H1 (cell line): ENCODE measurements around the gene KRTAP10-7. TPM values are rescaled to one million over a fixed set of nuclear protein-coding genes. Genes with fewer than 3 reads are reported as not detected.

Experiments
- CTCF ChIA-PET: fragments of 300-600 bp; sonication (Branson Sonifier 250); formaldehyde crosslinking; loops from one replicate; lab custom pipeline; 2021; ENCODE audit not compliant: partially characterized antibody; lab: Charles Lee
- POLR2A ChIA-PET: fragments of 300-600 bp; sonication (Branson Sonifier 250); formaldehyde crosslinking; loops from one replicate; lab custom pipeline; 2021; ENCODE audit warnings: inconsistent platforms; ENCODE audit not compliant: partially characterized antibody; lab: Charles Lee
- DNase-seq, 2 experiments: peaks; one replicate each; pipeline versions ENCODE4 v3.0.0 to v3.0.0-alpha.2; 2010 to 2022; ENCODE audit warnings: low spot score in 2 of 2, low read depth in 1 of 2, mixed read lengths in 1 of 2
- FAIRE-seq: peaks from 2 replicates; lab custom pipeline; 2011; peaks lifted over from hg19 to GRCh38; lab: Jason Lieb, UNC
- H2AFZ ChIP-seq: 2 replicates; pipeline ENCODE4 v1.8.1; 2012; ENCODE audit warnings: low read length, inconsistent platforms
- H2AK5ac ChIP-seq: 2 replicates; pipeline ENCODE4 v1.6.1; 2013; ENCODE audit warnings: low read depth, low read length
- H2BK120ac ChIP-seq: replicated peaks from 2 replicates; pipeline ENCODE3; 2013; ENCODE audit warnings: low read depth, low read length, inconsistent platforms
- H2BK12ac ChIP-seq: 2 replicates; pipeline ENCODE4 v1.6.1; 2013; ENCODE audit warnings: low read depth, low read length
- H2BK15ac ChIP-seq: 2 replicates; pipeline ENCODE4 v1.6.1; 2013; ENCODE audit warnings: low read length
- H2BK20ac ChIP-seq: 2 replicates; pipeline ENCODE4 v1.6.1; 2013; ENCODE audit warnings: low read length
- H2BK5ac ChIP-seq: 2 replicates; pipeline ENCODE4 v1.6.1; 2013; ENCODE audit warnings: low read depth, low read length
- H3K14ac ChIP-seq: 2 replicates; pipeline ENCODE4 v1.6.1; 2013; ENCODE audit warnings: inconsistent platforms; ENCODE audit not compliant: insufficient read length
- H3K18ac ChIP-seq: 2 replicates; pipeline ENCODE4 v1.6.1; 2013; ENCODE audit warnings: low read length; ENCODE audit errors: extremely low read depth
- H3K23ac ChIP-seq: 2 replicates; pipeline ENCODE4 v1.6.1; 2013; ENCODE audit warnings: inconsistent platforms; ENCODE audit not compliant: insufficient read length
- H3K23me2 ChIP-seq: 2 replicates; pipeline ENCODE4 v1.6.1; 2013; ENCODE audit warnings: low read depth, low read length
- H3K27ac ChIP-seq: 2 replicates; pipeline ENCODE4 v1.6.1; 2011; ENCODE audit warnings: low read depth, low read length, inconsistent platforms
- H3K27me3 ChIP-seq, 4 experiments: replicated peaks in 1 of 4; 1 replicate in 1 of 4; 2 replicates in 3 of 4; pipeline versions ENCODE4 v1.6.1 to v1.8.1; 2011 to 2013; ENCODE audit warnings: low read length in 3 of 4, mild to moderate bottlenecking in 3 of 4, inconsistent platforms in 2 of 4, mixed read lengths in 2 of 4, moderate library complexity in 1 of 4; ENCODE audit not compliant: control insufficient read depth in 3 of 4, insufficient read depth in 3 of 4; ENCODE audit errors: extremely low read depth in 1 of 4
- H3K36me3 ChIP-seq, 4 experiments: 2 replicates each; pipeline versions ENCODE4 v1.6.1 to v1.8.1; 2011 to 2013; ENCODE audit warnings: mild to moderate bottlenecking in 4 of 4, low read length in 3 of 4, moderate library complexity in 2 of 4, control low read depth in 1 of 4, inconsistent platforms in 1 of 4; ENCODE audit not compliant: insufficient read depth in 4 of 4, control insufficient read depth in 2 of 4
- H3K4ac ChIP-seq: replicated peaks from 2 replicates; pipeline ENCODE3; 2013; ENCODE audit warnings: low read length, low read depth, mixed read lengths, inconsistent platforms; ENCODE audit not compliant: insufficient read length
- H3K4me1 ChIP-seq, 4 experiments: replicated peaks in 1 of 4; 1 replicate in 1 of 4; 2 replicates in 3 of 4; pipeline versions ENCODE4 v1.6.1 to v1.8.1; 2011 to 2013; ENCODE audit warnings: low read length in 3 of 4, inconsistent platforms in 2 of 4, mixed read lengths in 1 of 4; ENCODE audit not compliant: insufficient read depth in 4 of 4, control insufficient read depth in 3 of 4
- H3K4me2 ChIP-seq, 2 experiments: 2 replicates each; pipeline versions ENCODE4 v1.6.1 to v1.8.1; 2011 to 2013; ENCODE audit warnings: low read depth in 2 of 2, low read length in 2 of 2, control low read depth in 1 of 2, inconsistent platforms in 1 of 2, mild to moderate bottlenecking in 1 of 2; ENCODE audit not compliant: insufficient read depth in 1 of 2
- H3K4me3 ChIP-seq, 4 experiments: fragments of 200-600, 300-600 bp in 1 of 4; sonication (generic), shearing (Covaris generic), sonication (Bioruptor Twin) in 1 of 4; 2 replicates each; pipeline versions ENCODE4 v1.5.1 to v1.8.1; 2011 to 2016; ENCODE audit warnings: low read length in 4 of 4, low read depth in 3 of 4, control low read depth in 2 of 4, inconsistent platforms in 2 of 4, mild to moderate bottlenecking in 2 of 4, mixed read lengths in 1 of 4, moderate library complexity in 1 of 4; ENCODE audit not compliant: insufficient read depth in 2 of 4; ENCODE audit errors: extremely low read depth in 1 of 4
- H3K56ac ChIP-seq: replicated peaks from 2 replicates; pipeline ENCODE3; 2013; ENCODE audit warnings: low read depth, mild to moderate bottlenecking, mixed read lengths, low read length, inconsistent platforms; ENCODE audit not compliant: insufficient read length
- H3K79me1 ChIP-seq: 2 replicates; pipeline ENCODE4 v1.6.1; 2013; ENCODE audit warnings: low read depth, low read length, control low read depth
- H3K79me2 ChIP-seq, 2 experiments: 2 replicates each; pipeline versions ENCODE4 v1.6.1 to v1.8.1; 2012 to 2013; ENCODE audit warnings: low read length in 2 of 2, mild to moderate bottlenecking in 2 of 2, inconsistent platforms in 1 of 2; ENCODE audit not compliant: insufficient read depth in 2 of 2, control insufficient read depth in 1 of 2
- H3K9ac ChIP-seq, 4 experiments: replicated peaks in 1 of 4; 1 replicate in 1 of 4; 2 replicates in 3 of 4; pipeline versions ENCODE4 v1.6.1 to v1.8.1; 2011 to 2013; ENCODE audit warnings: low read depth in 3 of 4, low read length in 3 of 4, control low read depth in 2 of 4, mild to moderate bottlenecking in 2 of 4, moderate library complexity in 2 of 4, inconsistent platforms in 1 of 4; ENCODE audit errors: extremely low read depth in 1 of 4
- H3K9me3 ChIP-seq, 2 experiments: 2 replicates each; pipeline versions ENCODE4 v1.6.1 to v1.8.1; 2012 to 2013; ENCODE audit warnings: mild to moderate bottlenecking in 2 of 2, moderate library complexity in 2 of 2, control low read depth in 1 of 2, inconsistent platforms in 1 of 2, low read depth in 1 of 2, low read length in 1 of 2, mixed read lengths in 1 of 2; ENCODE audit not compliant: insufficient read depth in 2 of 2
- H4K20me1 ChIP-seq, 2 experiments: replicated peaks in 1 of 2; 2 replicates each; pipeline versions ENCODE3 to v1.8.1; 2011 to 2013; ENCODE audit warnings: inconsistent platforms in 2 of 2, low read length in 2 of 2, mild to moderate bottlenecking in 1 of 2; ENCODE audit not compliant: insufficient read depth in 2 of 2, control insufficient read depth in 1 of 2
- H4K5ac ChIP-seq: 2 replicates; pipeline ENCODE4 v1.6.1; 2013; ENCODE audit warnings: low read length, low read depth, mixed read lengths, inconsistent platforms; ENCODE audit not compliant: insufficient read length
- H4K8ac ChIP-seq: 2 replicates; pipeline ENCODE4 v1.8.0; 2013; ENCODE audit warnings: mild to moderate bottlenecking, moderate library complexity, low read length, inconsistent platforms; ENCODE audit not compliant: insufficient read depth; ENCODE audit errors: extremely low read depth
- H4K91ac ChIP-seq: replicated peaks from 2 replicates; pipeline ENCODE3; 2013; ENCODE audit warnings: low read length, mixed read lengths, inconsistent platforms; ENCODE audit not compliant: insufficient read length
- E2F6 ChIP-seq: IDR thresholded peaks from 2 replicates; pipeline ENCODE4 v1.6.1; 2012; ENCODE audit warnings: inconsistent platforms
- EGR1 ChIP-seq: IDR thresholded peaks from 2 replicates; pipeline ENCODE4 v1.6.1; 2011; ENCODE audit warnings: low read depth, low read length, borderline replicate concordance
- EZH2 ChIP-seq: fragments of 200-600 bp; sonication (generic); IDR thresholded peaks from 2 replicates; pipeline ENCODE4 v1.7.1; 2012; ENCODE audit warnings: low read depth, mild to moderate bottlenecking, moderate library complexity, low read length, inconsistent platforms; ENCODE audit not compliant: severe bottlenecking
- FOSL1 ChIP-seq: IDR thresholded peaks from 2 replicates; pipeline ENCODE4 v1.6.1; 2011; ENCODE audit warnings: mild to moderate bottlenecking, low read depth, low read length, moderate library complexity; ENCODE audit not compliant: insufficient read depth
- SIRT6 ChIP-seq: IDR thresholded peaks from one replicate; pipeline ENCODE4 v1.7.1; 2012; ENCODE audit warnings: low read length, inconsistent platforms
- SP1 ChIP-seq: IDR thresholded peaks from 2 replicates; pipeline ENCODE4 v1.6.1; 2011; ENCODE audit warnings: low read depth, low read length
- SP4 ChIP-seq: IDR thresholded peaks from 2 replicates; pipeline ENCODE4 v1.6.1; 2012; ENCODE audit warnings: low read length, inconsistent platforms
- TBP ChIP-seq: IDR thresholded peaks from 2 replicates; pipeline ENCODE4 v1.6.1; 2011; ENCODE audit warnings: low read depth, low read length, improper control_type of control experiment
- TCF12 ChIP-seq: IDR thresholded peaks from 2 replicates; pipeline ENCODE4 v1.6.1; 2011; ENCODE audit warnings: low read depth, mild to moderate bottlenecking, low read length
- ZNF274 ChIP-seq: IDR thresholded peaks from 2 replicates; pipeline ENCODE4 v1.7.0; 2012; ENCODE audit warnings: low read length, borderline replicate concordance; ENCODE audit errors: extremely low read depth
- WGBS, 2 experiments: shearing (Covaris generic) in 1 of 2; methylation state at CpG; one replicate each; pipeline versions ENCODE4 v1.1.6 to v1.1.7; 2013 to 2015; ENCODE audit warnings: low lambda C conversion rate in 2 of 2, mixed read lengths in 2 of 2, inconsistent platforms in 1 of 2, low coverage in 1 of 2, missing lambda C conversion rate in 1 of 2; ENCODE audit not compliant: insufficient replicate concordance in 2 of 2, insufficient coverage in 1 of 2, insufficient read length in 1 of 2; ENCODE audit errors: extremely low coverage in 1 of 2, missing lambda C conversion rate in 1 of 2; 5-methylcytosine and 5-hydroxymethylcytosine counted together
- polyA plus RNA-seq, 7 experiments: library from polyadenylated mRNA; depleted of rRNA in 3 of 7; stranded (reverse) in 5 of 7; unstranded in 2 of 7; fragments of >200 nt in 5 of 7; fragments of 200-250 nt in 2 of 7; gene quantifications; 1 replicate in 5 of 7; 2 replicates in 1 of 7; 4 replicates in 1 of 7; pipeline versions ENCODE4 v1.2.1 to v1.2.3, GENCODE V29; 2011 to 2013; ENCODE audit warnings: missing spikeins in 2 of 7, mixed read lengths in 2 of 7
- total RNA-seq: library from RNA; stranded (reverse); fragmentation: NEBNext Ultra II Directional; extraction: Animal tissue kit (Norgen Biotek cat#: 25700); gene quantifications from 2 replicates; pipeline ENCODE4 v1.2.1, GENCODE V29; 2021

The KRTAP10-7 gene
- total and polyA plus RNA-seq, 2 of the 8 experiments (the other 6 are each of a cell fraction or from before 2014, with no cell fraction given) = not detected

DNA sequence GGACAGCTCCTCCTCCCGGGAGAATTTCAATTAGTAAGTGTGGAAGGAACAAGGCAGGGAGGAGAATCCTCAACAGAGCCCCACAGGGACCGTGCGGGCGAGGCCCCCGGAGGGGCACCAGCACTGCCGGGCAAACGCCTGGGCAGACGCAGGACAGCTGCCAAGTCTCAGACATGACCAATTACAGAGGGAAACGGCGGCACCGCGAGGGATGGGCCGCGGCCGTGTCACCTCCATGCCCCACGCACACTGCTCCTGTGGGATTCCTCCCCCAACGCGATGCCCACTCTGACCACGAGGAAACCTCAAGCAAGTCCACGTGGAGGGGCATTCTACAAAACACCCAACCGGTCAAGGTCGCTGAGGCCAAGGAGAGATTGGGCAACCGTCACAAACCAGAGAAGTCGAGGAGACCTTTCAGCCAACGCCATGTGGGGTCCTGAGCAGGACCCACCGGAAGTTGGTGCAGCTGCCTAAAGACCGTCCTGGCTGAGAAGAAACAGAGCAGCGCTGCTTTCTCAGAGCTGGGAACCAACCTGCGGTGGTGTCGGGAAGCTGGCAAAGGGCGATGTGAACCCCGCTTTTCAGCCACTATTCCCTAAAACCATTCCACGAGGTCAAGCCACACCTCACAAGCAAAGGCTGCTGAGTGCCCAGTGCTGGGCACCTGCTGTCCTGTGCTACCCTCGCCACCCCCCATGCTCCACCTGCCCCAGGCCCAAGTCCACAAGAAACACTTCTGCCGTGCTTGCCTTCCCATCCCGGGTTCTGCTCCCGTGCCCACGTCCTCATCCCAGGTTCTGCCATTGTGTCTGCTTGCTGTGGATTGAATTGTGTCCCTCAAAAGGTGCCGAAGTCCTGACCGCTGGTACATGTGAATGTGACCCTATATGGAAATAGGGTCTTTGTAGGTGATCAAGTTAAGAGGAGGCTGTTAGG lies 28.3 kb upstream of the KRTAP10-7 start:
- no peaks in the 10 kb centered on the region for H4K20me1 ChIP-seq
- 90% methylated on average over 37 of the region's 40 CpGs; no CpG with 5 or more reads in 1 of the 2 experiments for WGBS, 2 experiments
- H3K4ac ChIP-seq = no peak overlapping the region
- H3K18ac ChIP-seq = no peak overlapping the region
- no peak overlapping the region; the same call in 1 of the 2 replicates for H4K8ac ChIP-seq
- no peak for DNase-seq
- H3K79me2 ChIP-seq = no peaks in the 10 kb centered on the region
- H2AFZ ChIP-seq = no peak overlapping the region
- no peak overlapping the region for H3K56ac ChIP-seq
- H2BK120ac ChIP-seq = no peak overlapping the region
- H3K23ac ChIP-seq = no peak overlapping the region
- no peak overlapping the region for H3K9ac ChIP-seq
- H2BK15ac ChIP-seq = no peak overlapping the region
- ChIA-PET POLR2A (interaction anchor here (0.9 to 1.1 kb wide), 2 partner anchors 11 to 22 kb away, joined by 3 to 4 read pairs; no protein-coding TSS in a partner anchor), CTCF (interaction anchor here (0.9 to 1.7 kb wide), 4 partner anchors 19 to 222 kb away, joined by 3 to 4 read pairs (median 3); no protein-coding TSS in a partner anchor)
- H3K14ac ChIP-seq = no peak overlapping the region
- no peak overlapping the region for H2AK5ac ChIP-seq
- H3K4me1 ChIP-seq = peaks cover 0 to 11% (median 0%) of the 10 kb centered on the region in 4 experiments; a peak in 1 of 7 replicates
- H2BK12ac ChIP-seq = no peak overlapping the region
- no peaks in the 10 kb centered on the region for H3K36me3 ChIP-seq
- H3K4me2 ChIP-seq = no peak overlapping the region
- no peak for FAIRE-seq
- no peak overlapping the region for H3K27ac ChIP-seq
- H3K4me3 ChIP-seq = no peak overlapping the region
- H3K79me1 ChIP-seq = no peaks in the 10 kb centered on the region
- H3K23me2 ChIP-seq = no peaks in the 10 kb centered on the region; the same call in 1 of the 2 replicates
- no peaks in the 10 kb centered on the region; a peak in 1 of 7 replicates for H3K27me3 ChIP-seq
- H2BK5ac ChIP-seq = no peak overlapping the region
- no peak overlapping the region for H4K91ac ChIP-seq
- H2BK20ac ChIP-seq = no peak overlapping the region
- peaks cover 7 to 13% of the 10 kb centered on the region in 2 experiments; a peak in 3 of 4 replicates for H3K9me3 ChIP-seq
- H4K5ac ChIP-seq = no peak overlapping the region
- TF ChIP-seq EZH2 = no peak
- no peak for TF ChIP-seq E2F6
- no peak for TF ChIP-seq SIRT6
- no peak for TF ChIP-seq EGR1
- TF ChIP-seq SP1 = no peak
- no peak for TF ChIP-seq FOSL1
- TF ChIP-seq SP4 = no peak
- TF ChIP-seq TCF12 = no peak
- TF ChIP-seq ZNF274 = no peak
- no peak for TF ChIP-seq TBP
